ENCODE measurements around the gene ARMC3. TPM values are rescaled to one million over a fixed set of nuclear protein-coding genes. Genes with fewer than 3 reads are reported as not detected.

Gene ARMC3
- total and polyA plus RNA-seq, 9 of the 15 experiments (the other 6 are each of a cell fraction or from before 2014, with no cell fraction given), result 0.33 to 1.1 (median 0.62) TPM

DNA sequence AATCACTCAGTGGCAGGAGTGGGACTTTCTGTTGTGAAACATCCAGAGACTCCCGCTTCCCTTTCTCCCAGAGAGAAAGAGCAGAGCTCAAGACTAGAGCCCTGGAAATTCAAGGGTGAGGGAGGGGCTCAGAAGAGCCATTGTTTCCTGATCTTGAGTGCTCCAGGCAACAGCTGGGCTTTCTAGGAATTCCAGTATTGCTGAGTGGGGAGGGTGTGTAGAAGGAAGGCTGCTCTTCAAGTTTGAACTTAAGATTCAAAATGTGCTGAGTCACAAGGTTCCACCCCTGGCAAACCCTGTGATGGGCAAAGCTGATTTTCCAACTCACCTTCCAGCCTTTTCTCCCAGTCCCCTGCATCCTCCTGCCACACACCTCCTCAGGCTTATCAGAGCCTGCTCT is 125.2 kb downstream of the ARMC3 start (continued):
- TF ChIP-seq SIX5 (IDR thresholded peaks at IDR 0.05; ENCODE audit: borderline replicate concordance in 1 of 2, insufficient read depth in 1 of 2, low read depth in 1 of 2, low read length in 2 of 2) (no peak), SMARCC2 (IDR thresholded peaks at IDR 0.05; ENCODE audit: low read depth) (0 out of 2 replicates have a peak, but pooled peaks have one; percentile 26), ZNF354B (CRISPR knock-in tag; IDR thresholded peaks at IDR 0.05) (no peak), HEY1 (CRISPR knock-in tag; IDR thresholded peaks at IDR 0.05; ENCODE audit: borderline replicate concordance) (no peak), POU5F1 (IDR thresholded peaks at IDR 0.05; ENCODE audit: borderline replicate concordance, low read depth, low read length, partially characterized antibody) (no peak), HSF4 (CRISPR knock-in tag; IDR thresholded peaks at IDR 0.05; ENCODE audit: borderline replicate concordance) (no peak), GABPB1 (CRISPR knock-in tag; IDR thresholded peaks at IDR 0.05) (no peak), BMI1 (IDR thresholded peaks at IDR 0.05; ENCODE audit: low read length) (no peak), EWSR1 (IDR thresholded peaks at IDR 0.05; ENCODE audit: borderline replicate concordance, low read depth, partially characterized antibody) (no peak), ZNF778 (CRISPR knock-in tag; IDR thresholded peaks at IDR 0.05) (no peak), CBFA2T2 (conservative IDR thresholded peaks at IDR 0.05) (no peak), CHD4 (IDR thresholded peaks at IDR 0.05; ENCODE audit: insufficient read depth, insufficient replicate concordance, low read depth, low read length, poor library complexity, severe bottlenecking) (no peak), RB1 (IDR thresholded peaks at IDR 0.05; ENCODE audit: low read depth) (no peak)
- TF ChIP-seq, protein P1, sequence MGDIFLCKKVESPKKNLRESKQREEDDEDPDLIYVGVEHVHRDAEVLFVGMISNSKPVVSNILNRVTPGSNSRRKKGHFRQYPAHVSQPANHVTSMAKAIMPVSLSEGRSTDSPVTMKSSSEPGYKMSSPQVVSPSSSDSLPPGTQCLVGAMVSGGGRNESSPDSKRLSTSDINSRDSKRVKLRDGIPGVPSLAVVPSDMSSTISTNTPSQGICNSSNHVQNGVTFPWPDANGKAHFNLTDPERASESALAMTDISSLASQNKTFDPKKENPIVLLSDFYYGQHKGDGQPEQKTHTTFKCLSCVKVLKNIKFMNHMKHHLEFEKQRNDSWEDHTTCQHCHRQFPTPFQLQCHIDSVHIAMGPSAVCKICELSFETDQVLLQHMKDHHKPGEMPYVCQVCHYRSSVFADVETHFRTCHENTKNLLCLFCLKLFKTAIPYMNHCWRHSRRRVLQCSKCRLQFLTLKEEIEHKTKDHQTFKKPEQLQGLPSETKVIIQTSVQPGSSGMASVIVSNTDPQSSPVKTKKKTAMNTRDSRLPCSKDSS (IDR thresholded peaks at IDR 0.05; ENCODE audit: low read depth, partially characterized antibody), result no peak
- TF ChIP-seq, protein P2, sequence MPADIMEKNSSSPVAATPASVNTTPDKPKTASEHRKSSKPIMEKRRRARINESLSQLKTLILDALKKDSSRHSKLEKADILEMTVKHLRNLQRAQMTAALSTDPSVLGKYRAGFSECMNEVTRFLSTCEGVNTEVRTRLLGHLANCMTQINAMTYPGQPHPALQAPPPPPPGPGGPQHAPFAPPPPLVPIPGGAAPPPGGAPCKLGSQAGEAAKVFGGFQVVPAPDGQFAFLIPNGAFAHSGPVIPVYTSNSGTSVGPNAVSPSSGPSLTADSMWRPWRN (IDR thresholded peaks at IDR 0.05; ENCODE audit: low read depth), result no peak
- TF ChIP-seq, protein P3, sequence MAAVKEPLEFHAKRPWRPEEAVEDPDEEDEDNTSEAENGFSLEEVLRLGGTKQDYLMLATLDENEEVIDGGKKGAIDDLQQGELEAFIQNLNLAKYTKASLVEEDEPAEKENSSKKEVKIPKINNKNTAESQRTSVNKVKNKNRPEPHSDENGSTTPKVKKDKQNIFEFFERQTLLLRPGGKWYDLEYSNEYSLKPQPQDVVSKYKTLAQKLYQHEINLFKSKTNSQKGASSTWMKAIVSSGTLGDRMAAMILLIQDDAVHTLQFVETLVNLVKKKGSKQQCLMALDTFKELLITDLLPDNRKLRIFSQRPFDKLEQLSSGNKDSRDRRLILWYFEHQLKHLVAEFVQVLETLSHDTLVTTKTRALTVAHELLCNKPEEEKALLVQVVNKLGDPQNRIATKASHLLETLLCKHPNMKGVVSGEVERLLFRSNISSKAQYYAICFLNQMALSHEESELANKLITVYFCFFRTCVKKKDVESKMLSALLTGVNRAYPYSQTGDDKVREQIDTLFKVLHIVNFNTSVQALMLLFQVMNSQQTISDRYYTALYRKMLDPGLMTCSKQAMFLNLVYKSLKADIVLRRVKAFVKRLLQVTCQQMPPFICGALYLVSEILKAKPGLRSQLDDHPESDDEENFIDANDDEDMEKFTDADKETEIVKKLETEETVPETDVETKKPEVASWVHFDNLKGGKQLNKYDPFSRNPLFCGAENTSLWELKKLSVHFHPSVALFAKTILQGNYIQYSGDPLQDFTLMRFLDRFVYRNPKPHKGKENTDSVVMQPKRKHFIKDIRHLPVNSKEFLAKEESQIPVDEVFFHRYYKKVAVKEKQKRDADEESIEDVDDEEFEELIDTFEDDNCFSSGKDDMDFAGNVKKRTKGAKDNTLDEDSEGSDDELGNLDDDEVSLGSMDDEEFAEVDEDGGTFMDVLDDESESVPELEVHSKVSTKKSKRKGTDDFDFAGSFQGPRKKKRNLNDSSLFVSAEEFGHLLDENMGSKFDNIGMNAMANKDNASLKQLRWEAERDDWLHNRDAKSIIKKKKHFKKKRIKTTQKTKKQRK (IDR thresholded peaks at IDR 0.05; ENCODE audit: borderline replicate concordance, low read depth, low read length), result no peak
- TF ChIP-seq, protein P4, sequence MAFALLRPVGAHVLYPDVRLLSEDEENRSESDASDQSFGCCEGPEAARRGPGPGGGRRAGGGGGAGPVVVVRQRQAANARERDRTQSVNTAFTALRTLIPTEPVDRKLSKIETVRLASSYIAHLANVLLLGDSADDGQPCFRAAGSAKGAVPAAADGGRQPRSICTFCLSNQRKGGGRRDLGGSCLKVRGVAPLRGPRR (CRISPR knock-in tag; IDR thresholded peaks at IDR 0.05), result no peak

Measured in K562 (cell line).